Common myeloid progenitor, CD34-positive (primary cell): ENCODE results near the gene ZDHHC5.

Experiments used
- CTCF ChIA-PET: fragments of 350-600 bp; sonication (Branson Sonifier 250); formaldehyde crosslinking; loops from one replicate; lab custom pipeline; 2021; ENCODE audit warnings: antibody characterized with exemption; lab: Charles Lee
- POLR2A ChIA-PET: fragments of 350-600 bp; sonication (Branson Sonifier 250); formaldehyde crosslinking; loops from one replicate; lab custom pipeline; 2021; ENCODE audit warnings: antibody characterized with exemption; lab: Charles Lee
- DNase-seq, 3 donors: peaks; one replicate each; pipeline versions ENCODE4 v3.0.0 to v3.0.0-alpha.2; 2013
- H3K27ac ChIP-seq, 2 experiments: 1 replicate in 1 of 2; 2 replicates in 1 of 2; pipeline ENCODE4 v1.7.0; 2013; ENCODE audit warnings: inconsistent platforms in 2 of 2, low read length in 2 of 2, mild to moderate bottlenecking in 2 of 2, low read depth in 1 of 2, moderate library complexity in 1 of 2; ENCODE audit not compliant: severe bottlenecking in 2 of 2, insufficient read depth in 1 of 2, poor library complexity in 1 of 2
- H3K27me3 ChIP-seq, 5 experiments: replicated peaks in 2 of 5; 1 replicate in 3 of 5; 2 replicates in 2 of 5; pipeline versions ENCODE4 v1.6.1 to v1.7.0; 2013; ENCODE audit warnings: low read length in 4 of 5, mild to moderate bottlenecking in 2 of 5, moderate library complexity in 2 of 5, inconsistent platforms in 1 of 5; ENCODE audit not compliant: insufficient read depth in 5 of 5, control insufficient read depth in 4 of 5
- H3K36me3 ChIP-seq, 4 experiments: 1 replicate in 2 of 4; 2 replicates in 2 of 4; pipeline versions ENCODE4 v1.6.1 to v1.7.0; 2013; ENCODE audit warnings: low read length in 3 of 4, control low read depth in 1 of 4, mild to moderate bottlenecking in 1 of 4; ENCODE audit not compliant: control insufficient read depth in 4 of 4, insufficient read depth in 4 of 4
- H3K4me1 ChIP-seq, 4 experiments: 1 replicate in 3 of 4; 2 replicates in 1 of 4; pipeline versions ENCODE4 v1.6.1 to v1.7.1; 2013; ENCODE audit warnings: low read length in 3 of 4, mild to moderate bottlenecking in 3 of 4, control low read depth in 1 of 4, inconsistent platforms in 1 of 4, moderate library complexity in 1 of 4; ENCODE audit not compliant: control insufficient read depth in 4 of 4, insufficient read depth in 4 of 4; ENCODE audit errors: control extremely low read depth in 1 of 4
- H3K4me3 ChIP-seq, 7 experiments: 1 replicate in 4 of 7; 2 replicates in 3 of 7; pipeline versions ENCODE4 v1.5.1 to v1.7.0; 2013; ENCODE audit warnings: mild to moderate bottlenecking in 7 of 7, low read length in 6 of 7, moderate library complexity in 6 of 7, inconsistent platforms in 2 of 7, low read depth in 2 of 7, control low read depth in 1 of 7; ENCODE audit not compliant: insufficient read depth in 4 of 7, control insufficient read depth in 1 of 7; ENCODE audit errors: extremely low read depth in 1 of 7
- H3K9me3 ChIP-seq, 5 experiments: 1 replicate in 4 of 5; 2 replicates in 1 of 5; pipeline versions ENCODE4 v1.6.1 to v1.7.1; 2013; ENCODE audit warnings: low read length in 4 of 5, mild to moderate bottlenecking in 2 of 5, inconsistent platforms in 1 of 5, low read depth in 1 of 5, moderate library complexity in 1 of 5; ENCODE audit not compliant: control insufficient read depth in 4 of 5, insufficient read depth in 2 of 5; ENCODE audit errors: control extremely low read depth in 1 of 5
- WGBS: methylation state at CpG from one replicate; pipeline ENCODE4 v1.1.5; 2013; ENCODE audit not compliant: insufficient coverage; 5-methylcytosine and 5-hydroxymethylcytosine counted together

Gene ZDHHC5

DNA sequence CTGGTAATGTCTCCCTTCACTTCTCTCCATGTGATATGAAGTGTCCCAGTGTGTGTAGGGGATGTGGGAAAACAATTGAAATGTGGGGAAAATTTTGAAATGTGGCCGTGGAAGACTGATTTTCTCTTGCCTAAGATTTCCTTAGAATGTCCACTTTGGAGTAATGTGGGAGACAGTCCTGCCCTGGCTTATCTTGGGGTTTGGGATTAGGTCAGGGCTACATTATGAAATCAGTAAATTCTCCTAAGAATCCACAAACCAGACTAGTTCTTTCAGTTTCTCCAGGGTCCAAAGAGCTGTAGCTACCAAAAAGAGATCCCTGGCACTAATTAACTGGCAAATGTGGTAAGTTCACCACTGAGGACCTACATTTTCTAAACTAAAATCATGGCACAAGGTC is 41.0 kb upstream of the ZDHHC5 start:
- no peak overlapping the region for H3K4me3 ChIP-seq
- H3K4me1 ChIP-seq: peaks cover 0 to 4% (median 1%) of the 10 kb centered on the region in 4 experiments
- no peak overlapping the region for H3K27ac ChIP-seq
- DNase-seq: no peak
- no peaks in the 10 kb centered on the region for H3K36me3 ChIP-seq
- no CpG with 5 or more reads among the region's 1 CpG for WGBS
- no peaks in the 10 kb centered on the region for H3K9me3 ChIP-seq
- H3K27me3 ChIP-seq: no peaks in the 10 kb centered on the region
- CTCF ChIA-PET: interaction anchor here (0.9 to 18.3 kb wide), 8 partner anchors 8 to 134 kb away, joined by 3 to 158 read pairs (median 4); no protein-coding TSS in a partner anchor
- POLR2A ChIA-PET: no interaction called here

DNA sequence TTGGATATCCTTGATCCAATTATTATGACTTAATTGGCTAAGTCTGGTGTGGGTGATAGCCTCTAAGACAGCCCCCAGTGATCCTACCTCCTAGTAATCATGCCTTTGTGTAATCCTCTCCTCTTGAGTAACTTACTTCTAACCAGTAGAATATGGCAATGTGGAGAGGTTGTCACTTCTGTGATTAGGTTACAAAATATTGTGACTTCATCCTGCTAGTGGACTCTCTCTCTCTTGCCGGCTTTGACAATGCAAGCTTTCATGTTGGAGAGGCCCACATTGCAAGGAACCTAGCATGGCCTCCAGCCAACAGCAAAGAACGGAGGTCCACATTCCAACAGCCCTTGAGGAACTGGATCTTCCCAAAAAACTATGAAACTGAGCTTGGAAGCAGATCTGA is 37.7 kb upstream of the ZDHHC5 start:
- Histone ChIP-seq H3K4me3 (no peak overlapping the region), H3K27me3 (no peaks in the 10 kb centered on the region), H3K36me3 (no peaks in the 10 kb centered on the region), H3K27ac (no peak overlapping the region), H3K9me3 (no peaks in the 10 kb centered on the region), H3K4me1 (peaks cover 0 to 8% (median 1%) of the 10 kb centered on the region in 4 experiments)
- WGBS: 100% methylated on average over 1 of the region's 2 CpGs
- ChIA-PET CTCF (interaction anchor here (0.8 to 4.3 kb wide), 4 partner anchors 10 to 32 kb away, joined by 3 to 29 read pairs (median 6); no protein-coding TSS in a partner anchor), POLR2A (no interaction called here)
- DNase-seq: no peak

DNA sequence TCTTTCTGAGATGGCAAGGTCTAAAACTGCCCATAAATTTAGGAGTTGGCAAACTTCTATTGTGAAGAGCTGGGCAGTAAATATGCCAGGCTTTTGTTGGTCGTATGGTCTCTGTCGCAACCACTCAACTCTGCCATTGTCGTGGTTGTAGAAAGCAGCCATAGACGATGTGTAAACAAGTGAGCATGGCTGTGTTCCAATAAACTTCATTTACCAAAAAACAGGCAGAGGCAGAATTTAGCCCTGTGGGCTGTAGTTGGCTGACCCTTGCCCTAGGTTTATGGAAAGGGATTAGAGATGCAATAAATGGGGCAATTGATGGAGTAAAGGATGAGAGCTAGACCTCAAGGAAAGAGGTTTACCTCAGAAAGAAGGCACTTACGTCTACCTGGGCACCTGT is 35.8 kb upstream of the ZDHHC5 start:
- ChIA-PET POLR2A (interaction anchor here (0.6 kb wide), 1 partner anchor 1985 kb away, joined by 7 read pairs; no protein-coding TSS in a partner anchor), CTCF (interaction anchor here (0.9 to 4.3 kb wide), 7 partner anchors 8 to 64 kb away, joined by 3 to 29 read pairs (median 4); partner anchors contain the start of gene UBE2L6)
- H3K27me3 ChIP-seq: no peaks in the 10 kb centered on the region
- H3K9me3 ChIP-seq: no peaks in the 10 kb centered on the region
- H3K4me1 ChIP-seq: peaks cover 0 to 16% (median 5%) of the 10 kb centered on the region in 4 experiments
- DNase-seq: no peak
- H3K36me3 ChIP-seq: no peaks in the 10 kb centered on the region
- H3K27ac ChIP-seq: no peak overlapping the region
- no peak overlapping the region for H3K4me3 ChIP-seq
- WGBS: 84% methylated on average over 5 of the region's 5 CpGs

DNA sequence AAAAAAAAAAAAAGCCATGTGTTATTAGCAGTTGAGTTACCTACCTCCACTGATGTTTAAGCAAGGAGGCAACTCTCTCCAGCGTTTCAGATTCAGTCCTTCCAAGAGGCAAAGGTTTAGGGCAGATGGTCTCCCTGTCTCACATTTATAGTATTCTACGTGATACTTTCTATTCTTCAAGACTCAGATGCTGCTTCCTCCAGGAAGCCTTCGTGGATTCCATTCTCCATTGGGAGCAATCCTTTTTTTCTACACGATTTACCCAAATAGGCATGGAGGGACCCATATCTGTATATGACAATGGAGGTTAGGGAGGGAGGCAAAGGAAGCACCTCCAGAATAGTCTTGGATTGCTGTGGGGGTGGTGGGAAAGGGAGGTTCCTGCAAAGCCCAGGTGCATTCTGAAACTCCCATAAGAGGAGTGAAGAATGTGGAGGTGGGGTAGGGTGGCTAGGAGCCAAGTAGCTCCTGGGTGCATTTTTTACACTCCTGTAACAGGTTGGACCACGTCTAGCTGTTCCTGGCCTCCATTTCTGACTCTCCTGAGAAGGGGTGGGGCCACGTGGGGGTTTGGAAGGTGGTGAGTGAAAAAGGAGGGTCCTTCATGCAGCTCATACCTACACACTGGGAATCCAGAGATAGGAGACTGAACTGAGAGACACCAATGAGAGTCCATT is 34.4 kb upstream of the ZDHHC5 start:
- Histone ChIP-seq H3K36me3 (no peaks in the 10 kb centered on the region), H3K27ac (no peak overlapping the region), H3K4me1 (peaks cover 0 to 25% (median 13%) of the 10 kb centered on the region in 4 experiments), H3K27me3 (no peaks in the 10 kb centered on the region), H3K9me3 (no peaks in the 10 kb centered on the region), H3K4me3 (no peak overlapping the region)
- DNase-seq: no peak
- POLR2A ChIA-PET: no interaction called here
- CTCF ChIA-PET: interaction anchor here (1.1 to 4.3 kb wide), 7 partner anchors 7 to 142 kb away, joined by 3 to 29 read pairs (median 4); no protein-coding TSS in a partner anchor
- WGBS: 100% methylated on average over 2 of the region's 6 CpGs

DNA sequence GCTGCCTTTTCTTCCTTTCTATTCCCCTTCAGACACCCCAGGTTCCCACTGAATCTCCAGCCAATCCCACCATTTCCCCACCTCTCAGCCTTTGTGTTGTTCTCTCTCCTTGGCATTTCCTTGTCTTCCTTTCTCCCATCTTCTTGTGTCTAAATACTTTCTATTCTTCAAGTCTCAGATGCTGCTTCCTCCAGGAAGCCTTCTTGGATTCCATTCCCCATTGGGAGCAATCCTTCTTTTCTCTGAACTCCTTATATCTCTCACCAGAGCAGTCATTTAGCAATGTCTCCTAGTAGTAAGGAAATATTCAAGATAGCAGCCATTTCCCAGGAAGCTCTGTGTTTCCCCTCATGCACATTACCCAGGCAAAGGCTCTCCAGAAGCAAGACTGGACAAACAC is 33.6 kb upstream of the ZDHHC5 start:
- Histone ChIP-seq H3K4me1 (peaks cover 0 to 27% (median 17%) of the 10 kb centered on the region in 4 experiments), H3K9me3 (no peaks in the 10 kb centered on the region), H3K36me3 (no peaks in the 10 kb centered on the region), H3K4me3 (no peak overlapping the region), H3K27me3 (no peaks in the 10 kb centered on the region), H3K27ac (no peak overlapping the region)
- ChIA-PET CTCF (interaction anchor here (0.8 to 2.6 kb wide), 9 partner anchors 10 to 143 kb away, joined by 3 to 10 read pairs (median 3); partner anchors contain the start of gene UBE2L6), POLR2A (no interaction called here)
- DNase-seq: no peak

DNA sequence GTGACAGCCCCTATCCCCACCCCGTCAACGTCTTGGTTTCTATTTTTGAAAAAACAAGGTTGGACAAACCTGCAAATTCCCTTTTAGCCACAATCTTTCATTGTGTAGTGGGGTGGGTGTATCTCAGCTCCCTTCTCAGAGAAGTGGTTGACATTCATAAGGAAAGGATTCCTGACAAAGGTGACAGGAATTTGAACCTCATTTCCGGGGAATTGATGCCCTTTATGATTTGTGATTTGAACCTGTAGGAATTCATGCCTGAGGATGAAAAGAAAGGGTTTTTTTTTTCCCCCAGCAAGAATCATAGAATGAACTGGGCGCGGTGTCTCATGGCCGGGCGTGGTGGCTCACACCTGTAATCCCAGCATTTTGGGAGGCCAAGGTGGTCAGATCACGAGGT is 32.7 kb upstream of the ZDHHC5 start:
- Histone ChIP-seq H3K4me1 (peaks cover 3 to 37% (median 26%) of the 10 kb centered on the region in 4 experiments), H3K27ac (no peak overlapping the region), H3K36me3 (no peaks in the 10 kb centered on the region), H3K4me3 (no peak overlapping the region), H3K27me3 (no peaks in the 10 kb centered on the region), H3K9me3 (no peaks in the 10 kb centered on the region)
- POLR2A ChIA-PET: no interaction called here
- CTCF ChIA-PET: interaction anchor here (1.0 to 9.8 kb wide), 7 partner anchors 9 to 88 kb away, joined by 3 to 158 read pairs (median 6); no protein-coding TSS in a partner anchor
- 94% methylated on average over 3 of the region's 8 CpGs for WGBS
- no peak for DNase-seq

DNA sequence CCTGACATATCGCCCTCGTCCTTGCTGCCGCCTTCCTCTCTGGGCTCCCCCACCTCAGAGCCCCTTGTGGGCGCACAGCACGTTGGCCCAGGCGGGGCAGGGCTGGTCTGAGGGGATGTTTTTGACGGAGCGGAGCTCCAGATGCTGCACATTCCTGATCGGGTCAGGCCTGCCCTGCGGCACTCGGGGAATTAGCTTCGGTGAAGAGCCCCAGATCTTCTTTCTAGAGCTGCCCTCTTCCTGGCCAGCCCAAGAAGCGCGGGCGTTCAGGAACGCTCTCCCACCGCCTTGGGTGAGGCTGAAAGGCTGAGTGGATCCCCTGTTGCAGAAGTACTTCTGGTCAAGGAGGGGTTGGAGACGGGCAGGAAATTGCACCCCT is 30.3 kb upstream of the ZDHHC5 start:
- DNase-seq: no peak
- POLR2A ChIA-PET: interaction anchor here (0.9 kb wide), 1 partner anchor 106 kb away, joined by 3 read pairs; no protein-coding TSS in a partner anchor

More for the DNA sequence above, 30.3 kb upstream of the ZDHHC5 start:
- peaks cover 7 to 55% (median 40%) of the 10 kb centered on the region in 4 experiments for H3K4me1 ChIP-seq
- H3K27ac ChIP-seq: peak overlapping the region in 1 of 2 experiments; percentile 47
- peaks cover 0 to 8% (median 0%) of the 10 kb centered on the region in 4 experiments for H3K36me3 ChIP-seq
- 3% methylated on average over 10 of the region's 18 CpGs for WGBS
- no peaks in the 10 kb centered on the region for H3K27me3 ChIP-seq
- CTCF ChIA-PET: interaction anchor here (0.6 to 14.0 kb wide), 7 partner anchors 18 to 177 kb away, joined by 3 to 401 read pairs (median 4); partner anchors contain the start of gene UBE2L6
- peak overlapping the region; percentile 49 to 92 (median 88) for H3K4me3 ChIP-seq
- no peaks in the 10 kb centered on the region for H3K9me3 ChIP-seq
